PC-3 (cell line): ENCODE data around the gene LTBP4. TPM values are rescaled to one million over a fixed set of nuclear protein-coding genes. Genes with fewer than 3 reads are reported as not detected.

Experiments used
- ATAC-seq: fragments of 200-7000 bp; cut with Tn5 transposase; 2 replicates; pipeline ENCODE4 v1.9.1; 2020; ENCODE audit warnings: mild to moderate bottlenecking, moderate library complexity
- BruUV-seq: library from RNA; stranded (reverse); fragments of 400-500 nt; replicated peaks from 2 replicates; lab custom pipeline; 2021; lab: Mats Ljungman, UMichigan
- CTCF ChIA-PET: fragments of 300-600 bp; sonication (Branson Sonifier 250); formaldehyde crosslinking; loops from one replicate; lab custom pipeline; 2022; ENCODE audit warnings: antibody characterized with exemption; lab: Charles Lee
- POLR2A ChIA-PET: fragments of 300-600 bp; sonication (Branson Sonifier 250); formaldehyde crosslinking; loops from one replicate; lab custom pipeline; 2022; ENCODE audit warnings: antibody characterized with exemption; ENCODE audit not compliant: unreplicated experiment; lab: Charles Lee
- DNase-seq: peaks from one replicate; pipeline ENCODE4 v3.0.0-alpha.2; 2015
- H2AFZ ChIP-seq: fragments of 300-600 bp; sonication (generic); 2 replicates; pipeline ENCODE4 v1.6.0; 2016; ENCODE audit warnings: antibody characterized with exemption, low read length
- H3F3A ChIP-seq: fragments of 300-600 bp; sonication (generic); one replicate; pipeline ENCODE4 v1.6.0; 2017; ENCODE audit warnings: antibody characterized with exemption, low read length, control low read depth, mild to moderate bottlenecking; ENCODE audit not compliant: unreplicated experiment
- H3K27ac ChIP-seq: fragments of 300-600 bp; sonication (generic); 2 replicates; pipeline ENCODE4 v1.5.1; 2016; ENCODE audit warnings: mild to moderate bottlenecking, low read length
- H3K27me3 ChIP-seq: fragments of 300-600 bp; sonication (generic); 2 replicates; pipeline ENCODE4 v1.6.1; 2016; ENCODE audit warnings: low read length, mixed read lengths
- H3K36me3 ChIP-seq: fragments of 300-600 bp; sonication (generic); 2 replicates; pipeline ENCODE4 v1.6.1; 2016; ENCODE audit warnings: low read depth, mixed run types, low read length, mixed read lengths
- H3K4me1 ChIP-seq: fragments of 300-600 bp; sonication (generic); 2 replicates; pipeline ENCODE4 v1.5.1; 2016; ENCODE audit warnings: low read length; ENCODE audit not compliant: insufficient read depth
- H3K4me2 ChIP-seq: fragments of 300-600 bp; sonication (generic); 2 replicates; pipeline ENCODE4 v1.6.0; 2016; ENCODE audit warnings: low read length
- H3K4me3 ChIP-seq: fragments of 300-600 bp; sonication (generic); 2 replicates; pipeline ENCODE4 v1.5.1; 2016; ENCODE audit warnings: mild to moderate bottlenecking, low read length, mixed read lengths
- H3K79me2 ChIP-seq: fragments of 300-600 bp; sonication (generic); 2 replicates; pipeline ENCODE4 v1.6.1; 2017; ENCODE audit warnings: low read length, mixed read lengths
- H3K9ac ChIP-seq: fragments of 300-600 bp; sonication (generic); 2 replicates; pipeline ENCODE4 v1.6.0; 2016; ENCODE audit warnings: mild to moderate bottlenecking, low read length
- H3K9me2 ChIP-seq: fragments of 300-600 bp; sonication (generic); replicated peaks from 2 replicates; pipeline ENCODE4 v1.6.1; 2016; ENCODE audit warnings: mixed run types, low read length, mixed read lengths
- H3K9me3 ChIP-seq: fragments of 300-600 bp; sonication (generic); 2 replicates; pipeline ENCODE4 v1.6.1; 2016; ENCODE audit warnings: low read length, mixed read lengths
- H4K20me1 ChIP-seq: fragments of 300-600 bp; sonication (generic); 2 replicates; pipeline ENCODE4 v1.6.1; 2016; ENCODE audit warnings: low read length, mixed read lengths
- CTCF ChIP-seq: fragments of 300-600 bp; sonication (generic); conservative IDR thresholded peaks from 2 replicates; pipeline ENCODE4 v1.5.1; 2017; ENCODE audit warnings: antibody characterized with exemption, low read depth, mild to moderate bottlenecking, low read length
- EZH2 ChIP-seq: fragments of 300-600 bp; sonication (generic); IDR thresholded peaks from one replicate; pipeline ENCODE4 v1.6.1; 2017; ENCODE audit warnings: antibody characterized with exemption, mild to moderate bottlenecking, low read length; ENCODE audit not compliant: unreplicated experiment
- EZH2phosphoT487 ChIP-seq: fragments of 300-600 bp; sonication (generic); IDR thresholded peaks from 2 replicates; pipeline ENCODE4 v1.6.1; 2018; ENCODE audit warnings: mild to moderate bottlenecking, antibody characterized with exemption, low read length, borderline replicate concordance
- intact Hi-C: fragments of 100-400 bp; cut with micrococcal nuclease; formaldehyde crosslinking; loops from 2 replicates; pipeline ENCODE4 v1.9.0; 2023
- total RNA-seq: library from RNA; depleted of rRNA; stranded (reverse); fragments of >200 nt; gene quantifications from 2 replicates; pipeline ENCODE4 v1.2.3, GENCODE V29; 2014

The LTBP4 gene
- total RNA-seq, 1 experiment from 2014 or later: 8.9 TPM

GRCh38 chr19:40619333-40620160, 18.4 kb downstream of the LTBP4 start:
- TF ChIP-seq EZH2phosphoT487 (no peak), CTCF (no peak), EZH2 (no peak)
- Histone ChIP-seq H3K9me3 (no peaks in the 10 kb centered on the region), H3K36me3 (no peaks in the 10 kb centered on the region), H3K4me3 (no peak overlapping the region), H3K9ac (no peak overlapping the region), H3F3A (no peaks in the 10 kb centered on the region), H2AFZ (no peak overlapping the region), H3K27ac (no peak overlapping the region), H3K9me2 (no peaks in the 10 kb centered on the region), H3K4me1 (peaks cover 3% of the 10 kb centered on the region), H3K79me2 (no peaks in the 10 kb centered on the region), H3K27me3 (no peaks in the 10 kb centered on the region), H4K20me1 (no peaks in the 10 kb centered on the region), H3K4me2 (no peak overlapping the region)
- CTCF ChIA-PET: no interaction called here
- DNase-seq (no peak), ATAC-seq (no peak)
- intact Hi-C loops: no loop called here
- no TSS peak for BruUV-seq
- POLR2A ChIA-PET: no interaction called here

- POLR2A ChIA-PET: no interaction called here
- Histone ChIP-seq H3K9ac (no peak overlapping the region), H3K36me3 (no peaks in the 10 kb centered on the region), H3K27ac (no peak overlapping the region), H3F3A (no peaks in the 10 kb centered on the region), H3K27me3 (no peaks in the 10 kb centered on the region), H3K4me1 (no peaks in the 10 kb centered on the region; the same call in 1 of the 2 replicates), H2AFZ (no peak overlapping the region), H3K9me3 (no peaks in the 10 kb centered on the region), H3K4me2 (no peak overlapping the region), H3K79me2 (no peaks in the 10 kb centered on the region), H3K9me2 (no peaks in the 10 kb centered on the region), H4K20me1 (no peaks in the 10 kb centered on the region), H3K4me3 (no peak overlapping the region)
- ATAC-seq (no peak), DNase-seq (no peak)
- no peak for TF ChIP-seq EZH2
- no peak for TF ChIP-seq CTCF
- TF ChIP-seq EZH2phosphoT487: no peak
- CTCF ChIA-PET: no interaction called here
- intact Hi-C loops: no loop called here
- BruUV-seq: no TSS peak
Measured at GRCh38 chr19:40620161-40620485, 19.0 kb downstream of the LTBP4 start.

- no peaks in the 10 kb centered on the region for H3K27me3 ChIP-seq
- H3K4me3 ChIP-seq: no peak overlapping the region
- CTCF ChIA-PET: no interaction called here
- no peak overlapping the region for H3K9ac ChIP-seq
- H3K4me1 ChIP-seq: no peaks in the 10 kb centered on the region
- H3K79me2 ChIP-seq: no peaks in the 10 kb centered on the region
- no peaks in the 10 kb centered on the region for H3F3A ChIP-seq
- no peak overlapping the region for H2AFZ ChIP-seq
- H3K4me2 ChIP-seq: no peak overlapping the region
- TF ChIP-seq EZH2: no peak
- no peak for TF ChIP-seq CTCF
- no peak for TF ChIP-seq EZH2phosphoT487
- H4K20me1 ChIP-seq: no peaks in the 10 kb centered on the region
- H3K36me3 ChIP-seq: no peaks in the 10 kb centered on the region
- POLR2A ChIA-PET: interaction anchor here (0.6 kb wide), 1 partner anchor 67 kb away, joined by 9 read pairs; no protein-coding TSS in a partner anchor
- no peaks in the 10 kb centered on the region for H3K9me2 ChIP-seq
- H3K9me3 ChIP-seq: no peaks in the 10 kb centered on the region
- ATAC-seq (no peak), DNase-seq (no peak)
- intact Hi-C loops: no loop called here
- no TSS peak for BruUV-seq
- H3K27ac ChIP-seq: no peak overlapping the region
Measured at GRCh38 chr19:40621283-40621682, 20.1 kb downstream of the LTBP4 start.
